Peyer's patch (tissue), 4 donors: ENCODE measurements around the gene KRTAP5-7.

Source experiments
- POLR2A ChIP-seq, 2 donors: fragments of 450-650 bp; IDR thresholded peaks; one replicate each; pipeline ENCODE4 v1.5.1; 2017; ENCODE audit warnings: antibody characterized with exemption in 2 of 2, mild to moderate bottlenecking in 2 of 2, moderate library complexity in 2 of 2
- TF ChIP-seq, protein P1 (sequence below), 6 experiments: fragments of 450-650 bp in 4 of 6; fragments of 200-600 bp in 2 of 6; sonication (generic) in 1 of 6; IDR thresholded peaks; one replicate each; pipeline ENCODE4 v1.5.1; 2017 to 2019; ENCODE audit warnings: antibody characterized with exemption in 6 of 6, mild to moderate bottlenecking in 3 of 6, moderate library complexity in 1 of 6

DNA sequence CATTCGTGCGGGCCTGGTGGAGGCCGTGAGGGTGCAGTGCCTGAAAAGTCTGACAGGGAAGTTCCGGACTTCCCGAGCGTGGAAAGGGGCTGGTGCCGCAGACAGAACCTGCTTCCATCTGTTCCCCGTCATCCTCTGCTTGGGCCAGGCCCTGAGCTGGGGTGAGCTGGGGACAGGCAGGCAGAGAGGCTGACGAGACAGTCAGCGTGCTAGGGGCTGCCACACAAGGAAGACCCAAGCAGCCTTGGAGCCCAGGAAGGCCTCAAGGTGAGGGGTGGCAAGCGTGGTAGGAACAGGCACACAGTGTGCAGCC is 48.6 kb upstream of the KRTAP5-7 start:
- TF ChIP-seq, protein P1, sequence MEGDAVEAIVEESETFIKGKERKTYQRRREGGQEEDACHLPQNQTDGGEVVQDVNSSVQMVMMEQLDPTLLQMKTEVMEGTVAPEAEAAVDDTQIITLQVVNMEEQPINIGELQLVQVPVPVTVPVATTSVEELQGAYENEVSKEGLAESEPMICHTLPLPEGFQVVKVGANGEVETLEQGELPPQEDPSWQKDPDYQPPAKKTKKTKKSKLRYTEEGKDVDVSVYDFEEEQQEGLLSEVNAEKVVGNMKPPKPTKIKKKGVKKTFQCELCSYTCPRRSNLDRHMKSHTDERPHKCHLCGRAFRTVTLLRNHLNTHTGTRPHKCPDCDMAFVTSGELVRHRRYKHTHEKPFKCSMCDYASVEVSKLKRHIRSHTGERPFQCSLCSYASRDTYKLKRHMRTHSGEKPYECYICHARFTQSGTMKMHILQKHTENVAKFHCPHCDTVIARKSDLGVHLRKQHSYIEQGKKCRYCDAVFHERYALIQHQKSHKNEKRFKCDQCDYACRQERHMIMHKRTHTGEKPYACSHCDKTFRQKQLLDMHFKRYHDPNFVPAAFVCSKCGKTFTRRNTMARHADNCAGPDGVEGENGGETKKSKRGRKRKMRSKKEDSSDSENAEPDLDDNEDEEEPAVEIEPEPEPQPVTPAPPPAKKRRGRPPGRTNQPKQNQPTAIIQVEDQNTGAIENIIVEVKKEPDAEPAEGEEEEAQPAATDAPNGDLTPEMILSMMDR (IDR thresholded peaks at IDR 0.05) = no peak
- TF ChIP-seq POLR2A (IDR thresholded peaks at IDR 0.05) = no peak
